ENCODE data around the gene GLUL.

GLUL gene

DNA sequence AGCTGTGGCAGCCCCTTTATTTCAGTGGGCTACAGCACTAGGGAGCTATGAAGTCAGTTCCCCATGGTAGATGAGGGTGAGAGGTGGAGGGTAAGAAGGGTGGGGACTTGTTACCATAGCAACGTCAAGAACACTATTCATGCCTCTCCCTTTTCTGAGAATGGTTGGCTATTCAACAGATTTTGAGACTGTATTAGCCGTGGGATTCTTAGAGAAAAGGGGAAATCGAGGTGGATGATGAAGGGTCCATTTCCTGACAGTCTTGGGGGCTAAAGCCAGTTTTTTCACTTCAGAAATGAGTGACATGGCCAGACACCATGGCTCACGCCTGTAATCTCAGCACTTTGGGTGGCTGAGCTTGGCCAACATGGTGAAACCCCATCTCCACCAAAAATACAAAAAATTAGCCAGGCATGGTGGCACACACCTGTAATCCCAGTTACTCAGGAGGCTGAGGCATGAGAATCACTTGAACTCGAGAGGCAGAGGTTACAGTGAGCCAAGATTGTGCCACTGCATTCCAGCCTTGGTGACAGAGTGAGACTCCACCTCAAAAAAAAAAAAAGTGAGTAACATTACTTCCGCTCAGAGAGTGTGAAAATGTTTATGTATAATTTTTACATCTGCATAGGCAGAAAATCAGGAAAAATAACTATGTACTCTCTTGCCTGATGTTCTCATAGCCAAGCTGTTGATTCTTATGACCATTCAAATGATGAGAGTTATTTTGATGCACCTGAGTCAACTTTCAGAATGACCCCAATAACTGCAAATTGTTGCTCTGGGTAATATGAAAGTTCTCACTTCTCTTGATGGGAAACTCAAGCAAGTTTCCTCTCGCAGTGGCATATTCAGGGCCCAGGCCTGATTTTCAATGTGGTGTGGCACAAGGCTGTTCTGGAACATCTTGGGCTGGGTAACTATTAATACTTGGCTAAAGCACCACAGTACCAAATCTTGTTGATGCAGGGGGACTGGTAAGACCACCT, 35.1 kb upstream of the GLUL start:
- no peak overlapping the region for H3K4me3 ChIP-seq (ENCODE audit: low read length)
- DNase-seq (ENCODE audit: low read depth): no peak
- TF ChIP-seq, protein P1, sequence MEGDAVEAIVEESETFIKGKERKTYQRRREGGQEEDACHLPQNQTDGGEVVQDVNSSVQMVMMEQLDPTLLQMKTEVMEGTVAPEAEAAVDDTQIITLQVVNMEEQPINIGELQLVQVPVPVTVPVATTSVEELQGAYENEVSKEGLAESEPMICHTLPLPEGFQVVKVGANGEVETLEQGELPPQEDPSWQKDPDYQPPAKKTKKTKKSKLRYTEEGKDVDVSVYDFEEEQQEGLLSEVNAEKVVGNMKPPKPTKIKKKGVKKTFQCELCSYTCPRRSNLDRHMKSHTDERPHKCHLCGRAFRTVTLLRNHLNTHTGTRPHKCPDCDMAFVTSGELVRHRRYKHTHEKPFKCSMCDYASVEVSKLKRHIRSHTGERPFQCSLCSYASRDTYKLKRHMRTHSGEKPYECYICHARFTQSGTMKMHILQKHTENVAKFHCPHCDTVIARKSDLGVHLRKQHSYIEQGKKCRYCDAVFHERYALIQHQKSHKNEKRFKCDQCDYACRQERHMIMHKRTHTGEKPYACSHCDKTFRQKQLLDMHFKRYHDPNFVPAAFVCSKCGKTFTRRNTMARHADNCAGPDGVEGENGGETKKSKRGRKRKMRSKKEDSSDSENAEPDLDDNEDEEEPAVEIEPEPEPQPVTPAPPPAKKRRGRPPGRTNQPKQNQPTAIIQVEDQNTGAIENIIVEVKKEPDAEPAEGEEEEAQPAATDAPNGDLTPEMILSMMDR (conservative IDR thresholded peaks at IDR 0.05; ENCODE audit: low read length): no peak

DNA sequence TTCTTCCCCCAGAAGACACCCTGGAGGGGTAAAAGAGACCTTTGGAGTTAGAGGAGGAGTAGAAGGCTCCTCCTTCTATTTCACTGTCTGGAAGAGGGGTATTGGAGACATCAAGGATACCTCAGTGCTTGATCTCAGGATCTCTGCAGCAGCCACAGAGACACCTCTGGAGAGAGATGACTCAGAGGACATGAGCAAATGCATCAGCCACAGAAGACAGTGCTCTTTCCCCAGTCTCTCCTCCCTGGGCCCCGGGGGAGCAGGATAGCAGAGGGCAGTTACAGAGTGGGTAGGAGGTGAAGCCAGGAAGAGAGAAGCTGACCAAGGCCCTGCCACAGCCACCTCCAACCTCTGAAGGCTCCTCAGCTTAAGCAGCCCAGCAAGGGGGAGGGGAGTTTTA, 24.2 kb upstream of the GLUL start:
- H3K4me3 ChIP-seq (ENCODE audit: low read length): no peak overlapping the region
- no peak for DNase-seq (ENCODE audit: low read depth)
- TF ChIP-seq, protein P1 (conservative IDR thresholded peaks at IDR 0.05; ENCODE audit: low read length): no peak

DNA sequence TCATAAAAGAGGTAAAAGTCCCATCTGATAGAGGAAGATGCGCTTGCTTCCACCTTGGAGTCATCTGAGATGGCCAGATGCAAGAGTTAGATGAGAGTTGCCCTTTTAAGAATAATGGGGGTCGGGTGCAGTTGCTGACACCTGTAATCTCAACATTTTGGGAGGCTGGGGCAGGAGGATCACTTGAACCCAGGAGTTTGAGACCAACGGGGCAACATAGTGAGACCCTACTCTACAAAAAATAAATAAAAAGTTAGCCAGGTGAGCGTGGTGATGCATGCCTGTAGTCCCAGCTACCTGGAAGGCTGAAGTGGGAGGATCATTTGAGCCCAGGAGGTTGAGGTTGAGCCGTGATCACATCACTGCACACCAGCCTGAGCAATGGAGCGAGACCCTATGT, 22.4 kb upstream of the GLUL start:
- TF ChIP-seq, protein P1 (conservative IDR thresholded peaks at IDR 0.05; ENCODE audit: low read length): no peak
- H3K4me3 ChIP-seq (ENCODE audit: low read length): no peak overlapping the region
- no peak for DNase-seq (ENCODE audit: low read depth)

DNA sequence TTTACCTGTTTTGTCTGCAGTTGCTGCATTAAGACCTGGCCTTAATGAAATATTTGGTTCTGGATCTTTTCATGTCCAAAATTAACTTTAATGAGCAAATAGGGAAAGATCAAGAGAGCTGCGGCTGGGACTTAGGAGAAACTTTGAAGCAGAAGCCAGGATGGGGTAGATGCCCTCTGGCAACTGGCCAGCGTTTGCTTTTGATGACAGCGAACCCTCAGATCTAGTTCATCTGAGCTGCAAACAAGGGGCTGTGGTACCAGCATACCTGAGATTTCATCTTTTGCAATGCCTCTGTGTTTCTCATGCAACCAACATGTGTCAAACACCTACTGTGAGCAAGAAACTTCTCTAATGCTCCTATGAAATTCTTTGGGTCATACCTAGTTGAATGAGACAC, 21.9 kb upstream of the GLUL start:
- no peak for DNase-seq (ENCODE audit: low read depth)
- no peak overlapping the region for H3K4me3 ChIP-seq (ENCODE audit: low read length)
- TF ChIP-seq, protein P1 (conservative IDR thresholded peaks at IDR 0.05; ENCODE audit: low read length): no peak

DNA sequence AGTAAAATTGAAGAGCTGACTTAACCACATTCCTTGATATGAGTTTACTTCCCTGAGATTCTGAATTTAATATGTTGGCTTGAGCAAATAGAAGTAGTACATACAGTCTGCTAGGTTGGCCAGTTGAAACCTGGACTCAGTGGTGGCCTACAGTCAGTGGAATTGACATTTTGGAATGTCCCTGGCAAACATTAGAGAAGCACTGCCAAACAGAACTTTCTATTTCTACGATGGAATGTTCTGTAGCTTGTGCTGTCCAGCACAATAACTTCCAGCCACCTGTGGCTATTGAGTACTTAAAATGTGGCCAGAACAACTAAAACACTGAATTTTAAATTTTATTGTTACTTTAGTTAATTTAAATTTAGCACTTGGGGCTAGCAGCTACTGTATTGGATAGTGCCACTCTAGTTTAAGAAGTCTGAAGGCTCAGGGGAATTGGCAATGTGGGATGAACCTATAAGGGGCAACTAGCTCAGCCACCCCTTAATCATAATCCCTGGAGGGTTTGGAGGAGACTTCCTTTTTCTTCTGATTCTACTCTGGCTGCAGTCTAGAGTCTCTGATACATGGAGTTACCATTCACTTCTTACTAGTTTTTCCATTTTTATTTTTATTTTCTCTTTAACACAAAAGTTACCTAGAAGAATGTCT, 19.2 kb upstream of the GLUL start:
- no peak overlapping the region for H3K4me3 ChIP-seq (ENCODE audit: low read length)
- TF ChIP-seq, protein P1 (conservative IDR thresholded peaks at IDR 0.05; ENCODE audit: low read length): no peak
- no peak for DNase-seq (ENCODE audit: low read depth)

DNA sequence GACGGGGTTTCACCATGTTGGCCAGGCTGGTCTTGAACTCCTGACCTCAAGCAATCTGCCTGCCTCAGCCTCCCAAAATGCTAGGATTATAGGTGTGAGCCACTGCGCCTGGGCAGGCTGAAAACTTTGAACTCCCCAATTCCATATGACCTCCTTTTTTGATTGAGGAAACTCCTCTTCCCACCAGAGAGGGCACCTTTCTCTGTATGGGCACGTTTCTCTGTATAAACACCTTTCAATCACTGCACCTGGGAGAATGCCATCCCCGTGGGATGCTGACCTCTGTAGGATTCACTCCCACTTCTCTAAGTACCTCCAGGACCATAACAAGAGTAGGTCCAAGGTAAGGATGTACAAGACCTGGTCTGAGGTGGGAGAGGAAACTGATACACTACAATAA, 18.5 kb upstream of the GLUL start:
- TF ChIP-seq, protein P1 (conservative IDR thresholded peaks at IDR 0.05; ENCODE audit: low read length): no peak
- H3K4me3 ChIP-seq (ENCODE audit: low read length): no peak overlapping the region
- DNase-seq (ENCODE audit: low read depth): no peak
